Measurements from ENCODE around the gene ANKRD22.
A peak's percentile ranks its signal among the peaks of the same experiment; 100 is the strongest.

Gene ANKRD22

DNA sequence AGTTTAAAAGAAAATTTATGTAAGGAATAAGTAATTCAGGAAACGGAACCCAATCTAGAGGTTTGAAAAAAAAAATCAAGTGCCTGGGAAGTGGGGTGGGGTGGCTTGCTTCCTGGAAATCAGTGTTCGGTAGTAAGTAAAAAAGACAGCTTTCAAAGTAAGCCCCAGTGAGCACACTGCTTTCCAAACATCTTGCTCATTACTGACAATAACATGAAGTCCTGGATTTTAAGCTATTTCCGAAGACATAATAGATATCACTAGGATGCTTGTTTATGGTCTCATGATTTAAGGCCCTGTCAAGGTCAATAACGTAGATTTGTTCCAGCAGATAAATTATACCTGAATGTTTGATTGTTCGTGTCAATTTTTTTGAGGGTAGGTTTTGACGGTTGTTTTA is 29.7 kb upstream of the ANKRD22 start:
- H3F3A ChIP-seq (ENCODE audit: low read depth) = peaks cover 9% of the 10 kb centered on the region; the same call in 1 of the 2 replicates
- peak overlapping the region; percentile 96 for H3K4me3 ChIP-seq (ENCODE audit: low read length, poor library complexity, severe bottlenecking)
- peak overlapping the region; percentile 90; the same call in 1 of the 2 replicates for H2AFZ ChIP-seq (ENCODE audit: low read length)
- no peaks in the 10 kb centered on the region for H3K27me3 ChIP-seq (ENCODE audit: insufficient read depth, low read length, poor library complexity, severe bottlenecking)
- H4K20me1 ChIP-seq (ENCODE audit: insufficient read depth, low read length, poor library complexity, severe bottlenecking) = peaks cover 50% of the 10 kb centered on the region
- no peaks in the 10 kb centered on the region for H3K36me3 ChIP-seq (ENCODE audit: insufficient read depth, low read length)
- no peak for TF ChIP-seq CTCF (conservative IDR thresholded peaks at IDR 0.05; ENCODE audit: low read length)
- no peak for TF ChIP-seq EZH2phosphoT487 (IDR thresholded peaks at IDR 0.05; ENCODE audit: borderline replicate concordance)
- no peaks in the 10 kb centered on the region for H3K9me3 ChIP-seq (ENCODE audit: insufficient read depth, low read depth, low read length)
- peaks cover 75% of the 10 kb centered on the region for H3K4me1 ChIP-seq (ENCODE audit: insufficient read depth, low read length, poor library complexity, severe bottlenecking)
- peak overlapping the region; percentile 92 for H3K4me2 ChIP-seq (ENCODE audit: low read depth, low read length, poor library complexity, severe bottlenecking)
- peak overlapping the region; percentile 92 for H3K9ac ChIP-seq (ENCODE audit: low read depth, low read length, poor library complexity, severe bottlenecking)
- peaks cover 58% of the 10 kb centered on the region for H3K79me2 ChIP-seq (ENCODE audit: insufficient read depth, low read length)
- H3K9me2 ChIP-seq (replicated peaks; ENCODE audit: low read depth, low read length) = no peaks in the 10 kb centered on the region

DNA sequence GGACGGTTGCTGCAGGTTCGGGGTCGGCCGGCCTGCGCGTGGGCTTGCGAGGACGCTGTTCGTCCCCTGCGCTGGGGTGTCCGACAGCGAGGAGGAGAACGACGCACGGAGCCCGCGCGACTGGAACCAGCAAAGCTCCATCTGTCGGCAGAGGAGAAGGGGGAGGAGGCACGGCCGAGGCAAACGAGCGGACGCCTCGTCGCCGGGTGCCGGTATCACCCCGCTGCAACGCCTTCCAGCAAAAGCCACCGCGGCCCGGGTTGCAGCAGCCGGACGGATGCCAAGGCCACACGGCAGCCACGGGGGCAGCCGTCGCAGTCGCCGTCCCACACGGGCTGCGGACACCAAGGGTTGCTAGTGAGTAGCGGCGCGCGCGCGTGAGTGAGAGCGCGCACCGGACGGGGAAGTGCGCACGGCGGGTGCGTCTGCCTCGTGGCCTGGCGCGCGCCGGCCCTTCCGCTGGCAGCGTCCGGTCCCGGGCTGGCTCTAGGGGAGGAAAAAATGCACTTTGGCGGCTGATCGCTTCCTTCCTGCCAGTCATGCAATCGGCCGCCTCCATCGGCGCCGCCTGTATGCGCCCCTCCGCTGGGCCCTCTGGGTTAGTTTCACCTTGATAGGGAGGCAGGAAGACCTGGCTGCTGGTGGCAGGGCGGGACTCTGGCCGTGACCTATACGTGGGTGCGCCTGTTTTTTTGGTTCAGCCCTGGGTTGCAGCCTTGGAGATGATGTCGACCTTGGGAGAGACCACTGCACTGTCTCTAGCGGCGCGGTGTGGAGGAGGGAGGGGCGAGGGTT is 28.8 kb upstream of the ANKRD22 start:
- H3K9ac ChIP-seq (ENCODE audit: low read depth, low read length, poor library complexity, severe bottlenecking) = peak overlapping the region; percentile 92

GRCh38 chr10:88879534-88880281 is 28.1 kb upstream of the ANKRD22 start, which contains the start of gene STAMBPL1:
STAMBPL1 (plus strand) TSS chr10:88880245; CDS start chr10:88901709, 21,464 bp downstream.
- TF ChIP-seq CTCF (conservative IDR thresholded peaks at IDR 0.05; ENCODE audit: low read length) (no peak), EZH2phosphoT487 (IDR thresholded peaks at IDR 0.05; ENCODE audit: borderline replicate concordance) (no peak)
- Histone ChIP-seq H3K4me1 (ENCODE audit: insufficient read depth, low read length, poor library complexity, severe bottlenecking) (peaks cover 60% of the 10 kb centered on the region), H3K79me2 (ENCODE audit: insufficient read depth, low read length) (peaks cover 42% of the 10 kb centered on the region), H3K4me3 (ENCODE audit: low read length, poor library complexity, severe bottlenecking) (peak within 1 kb of the TSS; percentile 96), H3K27me3 (ENCODE audit: insufficient read depth, low read length, poor library complexity, severe bottlenecking) (no peaks in the 10 kb centered on the region), H3K36me3 (ENCODE audit: insufficient read depth, low read length) (no peaks in the 10 kb centered on the region), H3K9ac (ENCODE audit: low read depth, low read length, poor library complexity, severe bottlenecking) (peak within 1 kb of the TSS; percentile 92), H3F3A (ENCODE audit: low read depth) (peaks cover 7% of the 10 kb centered on the region; the same call in 1 of the 2 replicates), H2AFZ (ENCODE audit: low read length) (peak within 1 kb of the TSS; percentile 90), H3K4me2 (ENCODE audit: low read depth, low read length, poor library complexity, severe bottlenecking) (peak within 1 kb of the TSS; percentile 92), H3K9me3 (ENCODE audit: insufficient read depth, low read depth, low read length) (no peaks in the 10 kb centered on the region), H4K20me1 (ENCODE audit: insufficient read depth, low read length, poor library complexity, severe bottlenecking) (peaks cover 35% of the 10 kb centered on the region), H3K9me2 (replicated peaks; ENCODE audit: low read depth, low read length) (no peaks in the 10 kb centered on the region)

More for the DNA sequence above, 28.8 kb upstream of the ANKRD22 start:
- Histone ChIP-seq H3F3A (ENCODE audit: low read depth) (peaks cover 7% of the 10 kb centered on the region; the same call in 1 of the 2 replicates), H3K27me3 (ENCODE audit: insufficient read depth, low read length, poor library complexity, severe bottlenecking) (no peaks in the 10 kb centered on the region), H3K36me3 (ENCODE audit: insufficient read depth, low read length) (no peaks in the 10 kb centered on the region), H3K9me3 (ENCODE audit: insufficient read depth, low read depth, low read length) (no peaks in the 10 kb centered on the region), H3K79me2 (ENCODE audit: insufficient read depth, low read length) (peaks cover 49% of the 10 kb centered on the region), H3K9me2 (replicated peaks; ENCODE audit: low read depth, low read length) (no peaks in the 10 kb centered on the region), H4K20me1 (ENCODE audit: insufficient read depth, low read length, poor library complexity, severe bottlenecking) (peaks cover 41% of the 10 kb centered on the region), H3K4me3 (ENCODE audit: low read length, poor library complexity, severe bottlenecking) (peak overlapping the region; percentile 96), H3K4me2 (ENCODE audit: low read depth, low read length, poor library complexity, severe bottlenecking) (peak overlapping the region; percentile 92), H2AFZ (ENCODE audit: low read length) (peak overlapping the region; percentile 90), H3K4me1 (ENCODE audit: insufficient read depth, low read length, poor library complexity, severe bottlenecking) (peaks cover 67% of the 10 kb centered on the region)
- TF ChIP-seq EZH2phosphoT487 (IDR thresholded peaks at IDR 0.05; ENCODE audit: borderline replicate concordance) (no peak), CTCF (conservative IDR thresholded peaks at IDR 0.05; ENCODE audit: low read length) (peak; percentile 26; the same call in 1 of the 2 replicates)
